GM12873 (cell line): ENCODE data around the gene PNPLA5.
A peak's percentile ranks its signal among the peaks of the same experiment; 100 is the strongest.

ENCODE experiments used
- TF ChIP-seq, protein P1 (sequence below): IDR thresholded peaks from 2 replicates; pipeline ENCODE4 v1.5.1; 2012; ENCODE audit warnings: low read depth, mild to moderate bottlenecking, moderate library complexity, low read length, control low read depth; ENCODE audit not compliant: insufficient read depth; ENCODE audit errors: missing control alignments

Gene PNPLA5

GRCh38 chr22:43851058-43851978 is 40.5 kb downstream of the PNPLA5 start:
- TF ChIP-seq, protein P1, sequence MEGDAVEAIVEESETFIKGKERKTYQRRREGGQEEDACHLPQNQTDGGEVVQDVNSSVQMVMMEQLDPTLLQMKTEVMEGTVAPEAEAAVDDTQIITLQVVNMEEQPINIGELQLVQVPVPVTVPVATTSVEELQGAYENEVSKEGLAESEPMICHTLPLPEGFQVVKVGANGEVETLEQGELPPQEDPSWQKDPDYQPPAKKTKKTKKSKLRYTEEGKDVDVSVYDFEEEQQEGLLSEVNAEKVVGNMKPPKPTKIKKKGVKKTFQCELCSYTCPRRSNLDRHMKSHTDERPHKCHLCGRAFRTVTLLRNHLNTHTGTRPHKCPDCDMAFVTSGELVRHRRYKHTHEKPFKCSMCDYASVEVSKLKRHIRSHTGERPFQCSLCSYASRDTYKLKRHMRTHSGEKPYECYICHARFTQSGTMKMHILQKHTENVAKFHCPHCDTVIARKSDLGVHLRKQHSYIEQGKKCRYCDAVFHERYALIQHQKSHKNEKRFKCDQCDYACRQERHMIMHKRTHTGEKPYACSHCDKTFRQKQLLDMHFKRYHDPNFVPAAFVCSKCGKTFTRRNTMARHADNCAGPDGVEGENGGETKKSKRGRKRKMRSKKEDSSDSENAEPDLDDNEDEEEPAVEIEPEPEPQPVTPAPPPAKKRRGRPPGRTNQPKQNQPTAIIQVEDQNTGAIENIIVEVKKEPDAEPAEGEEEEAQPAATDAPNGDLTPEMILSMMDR = no peak

DNA sequence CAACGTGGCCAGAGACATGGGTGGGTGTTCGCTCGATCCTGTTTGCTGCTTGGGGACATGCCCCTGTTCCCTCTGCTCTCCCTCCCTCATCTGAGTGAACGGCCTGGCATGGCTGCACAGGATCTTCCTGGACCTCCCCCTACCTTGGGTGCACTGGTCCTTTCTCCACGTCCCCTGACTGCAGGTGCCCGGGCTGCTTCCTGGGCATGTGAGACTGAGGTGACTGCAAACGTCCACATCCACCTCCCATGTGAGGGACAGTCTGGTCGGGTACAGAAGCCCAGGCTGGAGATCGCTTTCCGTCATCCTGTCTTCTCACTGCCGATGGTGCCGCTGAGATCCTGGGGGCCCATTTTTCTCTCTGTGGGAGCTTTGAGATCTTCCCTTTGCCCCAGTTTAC is 41.3 kb downstream of the PNPLA5 start:
- TF ChIP-seq, protein P1 = no peak

DNA sequence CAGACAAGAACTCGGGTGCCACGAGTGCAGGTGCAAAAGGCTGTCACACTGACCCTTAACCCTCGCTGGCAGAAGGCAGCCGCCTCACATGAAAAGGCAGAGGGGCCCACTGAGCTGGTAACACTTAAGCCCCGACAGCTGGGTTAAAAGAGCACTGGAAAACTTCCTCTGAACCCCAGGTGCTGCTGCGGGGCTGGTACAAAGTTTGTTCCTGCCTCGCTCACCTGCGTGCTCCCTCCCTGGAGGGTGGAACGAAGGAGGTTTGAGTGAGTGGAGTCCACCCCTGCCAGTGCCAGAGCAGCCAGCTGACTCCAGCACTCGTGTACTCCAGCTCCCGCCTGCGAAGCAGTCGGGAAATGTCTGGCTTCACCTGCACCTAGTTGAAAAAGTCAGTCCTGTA is 42.1 kb downstream of the PNPLA5 start:
- TF ChIP-seq, protein P1 = no peak

DNA sequence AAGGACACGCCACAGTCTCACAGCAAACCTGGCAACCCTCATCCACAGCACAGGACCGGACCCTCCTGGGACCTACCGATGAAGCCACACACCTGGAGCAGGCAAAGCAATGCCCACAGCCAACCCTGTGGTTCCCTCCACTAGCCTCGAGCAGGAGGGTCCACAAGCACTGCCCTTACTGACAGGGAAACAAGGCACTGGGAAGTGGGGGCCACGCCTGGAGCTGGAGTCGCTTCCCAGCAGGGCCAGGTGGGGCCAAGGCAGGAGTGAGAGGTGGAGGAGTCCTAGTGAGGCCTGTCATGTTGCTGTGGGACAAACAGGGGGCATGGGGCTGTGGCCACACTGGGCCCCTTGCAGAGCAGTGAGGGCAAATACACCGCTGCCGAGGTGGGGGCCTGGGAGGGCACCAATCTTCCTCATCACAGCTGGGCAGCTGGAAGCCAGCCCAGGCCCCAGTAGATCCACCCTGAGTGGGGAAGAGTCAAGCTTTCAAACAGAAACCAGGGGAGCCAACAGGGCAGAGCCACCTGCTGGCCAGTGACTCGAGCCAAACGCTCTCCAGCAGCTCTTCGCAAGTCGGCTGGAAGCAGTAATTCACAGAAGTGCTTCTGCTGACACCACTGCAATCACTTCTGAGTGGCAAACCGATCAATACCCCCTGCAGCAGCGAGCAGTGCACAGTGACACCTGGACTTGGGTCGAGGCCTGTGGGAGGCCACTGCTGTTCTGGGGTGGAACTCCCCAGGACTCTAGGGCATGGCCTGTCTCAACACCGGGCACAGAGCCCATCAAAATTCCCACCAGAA is 43.2 kb downstream of the PNPLA5 start:
- TF ChIP-seq, protein P1 = peak; percentile 24

DNA sequence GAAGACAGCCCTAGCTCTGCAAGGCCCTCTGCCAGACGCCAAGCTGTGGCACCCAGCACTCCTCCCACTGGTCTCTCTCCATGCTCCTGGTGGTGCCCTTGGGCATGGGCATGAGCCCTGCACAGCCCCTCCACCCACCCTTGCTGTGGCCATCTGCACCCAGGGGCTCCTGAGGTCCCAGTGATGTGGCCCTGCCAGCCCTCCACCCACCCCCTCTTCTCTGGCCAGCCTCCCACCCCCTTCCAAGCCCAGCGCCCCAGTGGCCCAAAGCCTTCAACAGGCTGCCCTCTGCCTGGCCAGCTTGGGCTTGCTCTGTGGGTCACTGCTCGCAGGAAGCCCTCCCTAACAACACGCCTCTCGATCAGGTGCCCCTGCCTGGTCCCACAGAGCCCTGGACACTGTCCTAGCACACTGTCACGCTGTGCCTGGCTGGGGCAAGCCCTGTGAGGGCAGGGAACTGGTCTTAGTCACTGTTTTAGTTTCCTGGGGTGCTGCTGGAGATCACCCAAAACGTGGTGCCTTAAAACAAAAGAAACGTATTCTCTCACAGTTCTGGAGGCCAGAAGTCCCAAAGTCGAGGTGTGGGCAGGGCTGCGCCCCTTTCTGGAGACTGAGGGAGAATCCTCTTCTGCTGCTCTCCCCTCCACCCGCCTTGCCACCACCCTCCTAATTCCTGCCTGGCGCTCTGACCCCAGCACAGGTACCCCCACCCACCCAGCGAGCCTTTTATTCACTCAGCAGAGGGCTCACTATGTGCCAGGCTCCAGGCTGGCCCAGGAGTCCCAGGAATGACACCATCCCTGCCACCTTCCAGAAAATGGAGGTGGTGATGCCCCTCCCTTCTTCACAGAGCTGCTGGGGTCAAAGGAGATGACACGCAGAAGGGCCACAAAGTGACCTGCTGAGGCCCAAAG is 44.2 kb downstream of the PNPLA5 start:
- TF ChIP-seq, protein P1 = no peak

- TF ChIP-seq, protein P1 = no peak
These were observed 44.8 kb downstream of the PNPLA5 start for GRCh38 chr22:43846966-43847365.

GRCh38 chr22:43845981-43846380 is 45.8 kb downstream of the PNPLA5 start:
- TF ChIP-seq, protein P1 = no peak
